WTC11 (cell line): ENCODE results near the gene REEP3. TPM values are rescaled to one million over a fixed set of nuclear protein-coding genes. Genes with fewer than 3 reads are reported as not detected.

Source experiments
- ATAC-seq: fragments of 200-7000 bp; cut with Tn5 transposase; 2 replicates; pipeline ENCODE4 v1.10.0; 2021; ENCODE audit warnings: mild to moderate bottlenecking, moderate library complexity
- CTCF ChIA-PET: fragments of 300-600 bp; sonication (Branson Sonifier 250); formaldehyde crosslinking; loops from one replicate; lab custom pipeline; 2021; ENCODE audit warnings: antibody characterized with exemption; lab: Charles Lee
- POLR2A ChIA-PET: fragments of 350-600 bp; sonication (Branson Sonifier 250); formaldehyde crosslinking; loops from one replicate; lab custom pipeline; 2021; ENCODE audit warnings: antibody characterized with exemption; lab: Charles Lee
- DNase-seq: peaks from one replicate; pipeline ENCODE4 v3.0.0; 2021; ENCODE audit warnings: low spot score
- H3K27ac Mint-ChIP-seq: 2 replicates; pipeline ENCODE4 v1.8.0; 2021; ENCODE audit warnings: mixed read lengths
- H3K27me3 Mint-ChIP-seq: 2 replicates; pipeline ENCODE4 v1.8.0; 2021; ENCODE audit warnings: low read depth, mild to moderate bottlenecking, moderate library complexity, mixed read lengths
- H3K36me3 Mint-ChIP-seq: 2 replicates; pipeline ENCODE4 v1.8.0; 2021; ENCODE audit warnings: mixed read lengths
- H3K4me1 Mint-ChIP-seq: 2 replicates; pipeline ENCODE4 v1.8.0; 2022; ENCODE audit warnings: mixed read lengths
- H3K4me3 Mint-ChIP-seq: 2 replicates; pipeline ENCODE4 v1.8.0; 2021; ENCODE audit warnings: mild to moderate bottlenecking, moderate library complexity, mixed read lengths
- H3K9me3 Mint-ChIP-seq: 2 replicates; pipeline ENCODE4 v1.8.0; 2021; ENCODE audit warnings: mixed read lengths
- ELF4 ChIP-seq: sonication (generic); formaldehyde crosslinking; IDR thresholded peaks from 2 replicates; pipeline ENCODE4 v1.8.1; 2022; ENCODE audit warnings: low read depth, mild to moderate bottlenecking, moderate library complexity, missing genetic modification reagents
- EMX1 ChIP-seq: fragments of 250-450 bp; sonication (Bioruptor Pico); IDR thresholded peaks from 2 replicates; pipeline ENCODE4 v1.8.0; 2021; ENCODE audit warnings: mild to moderate bottlenecking
- ERG ChIP-seq: fragments of 250-450 bp; sonication (Bioruptor Pico); IDR thresholded peaks from 2 replicates; pipeline ENCODE4 v1.8.0; 2021; ENCODE audit warnings: mild to moderate bottlenecking
- ETV6 ChIP-seq: sonication (generic); formaldehyde crosslinking; IDR thresholded peaks from 2 replicates; pipeline ENCODE4 v1.8.1; 2022; ENCODE audit warnings: mild to moderate bottlenecking, missing genetic modification reagents
- FOXK1 ChIP-seq: sonication (generic); formaldehyde crosslinking; IDR thresholded peaks from 2 replicates; pipeline ENCODE4 v1.8.0; 2022; ENCODE audit warnings: mild to moderate bottlenecking, moderate library complexity, missing genetic modification reagents
- FOXP4 ChIP-seq: sonication (generic); formaldehyde crosslinking; IDR thresholded peaks from 2 replicates; pipeline ENCODE4 v1.8.0; 2022; ENCODE audit warnings: mild to moderate bottlenecking, missing genetic modification reagents
- GTF2I ChIP-seq: fragments of 250-450 bp; sonication (Bioruptor Pico); conservative IDR thresholded peaks from 2 replicates; pipeline ENCODE4 v1.4.0; 2021; ENCODE audit warnings: mild to moderate bottlenecking
- HMGA2 ChIP-seq: fragments of 250-450 bp; sonication (Bioruptor Pico); IDR thresholded peaks from 2 replicates; pipeline ENCODE4 v1.4.0; 2021; ENCODE audit warnings: mild to moderate bottlenecking, moderate library complexity
- IRF1 ChIP-seq: sonication (generic); formaldehyde crosslinking; IDR thresholded peaks from 2 replicates; pipeline ENCODE4 v1.8.0; 2023; ENCODE audit warnings: missing genetic modification reagents
- JAZF1 ChIP-seq: fragments of 250-450 bp; sonication (Bioruptor Pico); IDR thresholded peaks from 2 replicates; pipeline ENCODE4 v1.9.0; 2021; ENCODE audit warnings: moderate library complexity, mild to moderate bottlenecking, inconsistent platforms
- MXD4 ChIP-seq: fragments of 250-450 bp; sonication (Bioruptor Pico); IDR thresholded peaks from 2 replicates; pipeline ENCODE4 v1.8.0; 2021; ENCODE audit warnings: mild to moderate bottlenecking, moderate library complexity, borderline replicate concordance
- MYBL2 ChIP-seq: sonication (generic); formaldehyde crosslinking; IDR thresholded peaks from 2 replicates; pipeline ENCODE4 v1.8.1; 2023; ENCODE audit warnings: mild to moderate bottlenecking, moderate library complexity, missing genetic modification reagents
- NR2C2 ChIP-seq: sonication (generic); formaldehyde crosslinking; IDR thresholded peaks from 2 replicates; pipeline ENCODE4 v1.8.0; 2022; ENCODE audit warnings: mild to moderate bottlenecking, missing genetic modification reagents
- SMAD4 ChIP-seq: sonication (generic); formaldehyde crosslinking; IDR thresholded peaks from 2 replicates; pipeline ENCODE4 v1.8.0; 2022; ENCODE audit warnings: mild to moderate bottlenecking, missing genetic modification reagents
- SP1 ChIP-seq: sonication (generic); formaldehyde crosslinking; conservative IDR thresholded peaks from 2 replicates; pipeline ENCODE4 v1.8.1; 2022; ENCODE audit warnings: missing genetic modification reagents
- TCF7 ChIP-seq: sonication (generic); formaldehyde crosslinking; IDR thresholded peaks from 2 replicates; pipeline ENCODE4 v1.8.0; 2022; ENCODE audit warnings: mild to moderate bottlenecking, low read depth, missing genetic modification reagents, moderate library complexity
- TEAD1 ChIP-seq: sonication (generic); formaldehyde crosslinking; IDR thresholded peaks from 2 replicates; pipeline ENCODE4 v1.8.0; 2022; ENCODE audit warnings: mild to moderate bottlenecking, missing genetic modification reagents
- USF2 ChIP-seq: sonication (generic); formaldehyde crosslinking; IDR thresholded peaks from 2 replicates; pipeline ENCODE4 v1.8.1; 2023; ENCODE audit warnings: mild to moderate bottlenecking, missing genetic modification reagents, moderate library complexity
- ZMAT4 ChIP-seq: fragments of 250-450 bp; sonication (Bioruptor Pico); IDR thresholded peaks from 2 replicates; pipeline ENCODE4 v1.9.0; 2021; ENCODE audit warnings: mild to moderate bottlenecking
- total RNA-seq: library from RNA; stranded (reverse); gene quantifications from 3 replicates; pipeline ENCODE4 v1.2.3, GENCODE V29; 2021
- TF ChIP-seq, protein P1 (sequence below): sonication (generic); formaldehyde crosslinking; IDR thresholded peaks from 2 replicates; pipeline ENCODE4 v1.8.1; 2022; ENCODE audit warnings: missing genetic modification reagents, borderline replicate concordance
- TF ChIP-seq, protein P2 (sequence below): sonication (generic); formaldehyde crosslinking; IDR thresholded peaks from 2 replicates; pipeline ENCODE4 v1.8.1; 2023; ENCODE audit warnings: mild to moderate bottlenecking, missing genetic modification reagents, borderline replicate concordance

REEP3 gene
- total RNA-seq, 1 experiment from 2014 or later, result 18.5 TPM

- TF ChIP-seq, protein P1, sequence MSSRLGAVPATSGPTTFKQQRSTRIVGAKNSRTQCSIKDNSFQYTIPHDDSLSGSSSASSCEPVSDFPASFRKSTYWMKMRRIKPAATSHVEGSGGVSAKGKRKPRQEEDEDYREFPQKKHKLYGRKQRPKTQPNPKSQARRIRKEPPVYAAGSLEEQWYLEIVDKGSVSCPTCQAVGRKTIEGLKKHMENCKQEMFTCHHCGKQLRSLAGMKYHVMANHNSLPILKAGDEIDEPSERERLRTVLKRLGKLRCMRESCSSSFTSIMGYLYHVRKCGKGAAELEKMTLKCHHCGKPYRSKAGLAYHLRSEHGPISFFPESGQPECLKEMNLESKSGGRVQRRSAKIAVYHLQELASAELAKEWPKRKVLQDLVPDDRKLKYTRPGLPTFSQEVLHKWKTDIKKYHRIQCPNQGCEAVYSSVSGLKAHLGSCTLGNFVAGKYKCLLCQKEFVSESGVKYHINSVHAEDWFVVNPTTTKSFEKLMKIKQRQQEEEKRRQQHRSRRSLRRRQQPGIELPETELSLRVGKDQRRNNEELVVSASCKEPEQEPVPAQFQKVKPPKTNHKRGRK (CRISPR knock-in tag), result no peak
- TF ChIP-seq ERG (CRISPR knock-in tag) (no peak), HMGA2 (CRISPR knock-in tag) (no peak), TEAD1 (CRISPR knock-in tag) (no peak), NR2C2 (no peak), ETV6 (no peak), FOXP4 (CRISPR knock-in tag) (no peak), FOXK1 (CRISPR knock-in tag) (no peak), ZMAT4 (CRISPR knock-in tag) (no peak), MXD4 (CRISPR knock-in tag) (no peak), TCF7 (no peak)
Observed at GRCh38 chr10:63614371-63614891, 93.2 kb downstream of the REEP3 start (continued).

DNA sequence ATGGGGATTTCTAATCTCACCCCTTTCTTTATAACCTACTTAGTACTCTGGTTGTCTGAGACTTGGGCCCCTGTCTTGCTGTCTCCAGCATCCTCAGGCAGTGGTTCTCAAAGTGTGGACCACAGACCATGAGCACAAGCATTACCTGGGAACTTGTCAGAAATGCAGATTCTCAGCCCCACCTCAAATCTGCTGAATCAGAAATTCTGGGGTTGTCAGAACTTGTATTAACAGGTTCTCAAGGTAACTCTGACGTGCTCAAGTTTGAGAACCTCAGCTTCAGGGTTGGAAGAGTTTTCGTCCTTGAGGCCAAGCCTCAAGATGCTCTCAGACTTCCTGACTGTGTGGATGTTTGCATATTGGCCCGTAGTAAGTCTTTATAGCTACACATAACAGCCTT, 97.4 kb downstream of the REEP3 start:
- no peak for ATAC-seq
- Mint-ChIP-seq H3K9me3 (no peaks in the 10 kb centered on the region), H3K27me3 (no peaks in the 10 kb centered on the region), H3K4me3 (no peak overlapping the region), H3K4me1 (peaks cover 15% of the 10 kb centered on the region), H3K36me3 (peaks cover 5% of the 10 kb centered on the region; the same call in 1 of the 2 replicates), H3K27ac (no peak overlapping the region)
- ChIA-PET POLR2A (no interaction called here), CTCF (interaction anchor here (0.7 kb wide), 1 partner anchor 111 kb away, joined by 5 read pairs; no protein-coding TSS in a partner anchor)
- DNase-seq, result no peak
- TF ChIP-seq FOXP4 (CRISPR knock-in tag), result no peak
- TF ChIP-seq, protein P2, sequence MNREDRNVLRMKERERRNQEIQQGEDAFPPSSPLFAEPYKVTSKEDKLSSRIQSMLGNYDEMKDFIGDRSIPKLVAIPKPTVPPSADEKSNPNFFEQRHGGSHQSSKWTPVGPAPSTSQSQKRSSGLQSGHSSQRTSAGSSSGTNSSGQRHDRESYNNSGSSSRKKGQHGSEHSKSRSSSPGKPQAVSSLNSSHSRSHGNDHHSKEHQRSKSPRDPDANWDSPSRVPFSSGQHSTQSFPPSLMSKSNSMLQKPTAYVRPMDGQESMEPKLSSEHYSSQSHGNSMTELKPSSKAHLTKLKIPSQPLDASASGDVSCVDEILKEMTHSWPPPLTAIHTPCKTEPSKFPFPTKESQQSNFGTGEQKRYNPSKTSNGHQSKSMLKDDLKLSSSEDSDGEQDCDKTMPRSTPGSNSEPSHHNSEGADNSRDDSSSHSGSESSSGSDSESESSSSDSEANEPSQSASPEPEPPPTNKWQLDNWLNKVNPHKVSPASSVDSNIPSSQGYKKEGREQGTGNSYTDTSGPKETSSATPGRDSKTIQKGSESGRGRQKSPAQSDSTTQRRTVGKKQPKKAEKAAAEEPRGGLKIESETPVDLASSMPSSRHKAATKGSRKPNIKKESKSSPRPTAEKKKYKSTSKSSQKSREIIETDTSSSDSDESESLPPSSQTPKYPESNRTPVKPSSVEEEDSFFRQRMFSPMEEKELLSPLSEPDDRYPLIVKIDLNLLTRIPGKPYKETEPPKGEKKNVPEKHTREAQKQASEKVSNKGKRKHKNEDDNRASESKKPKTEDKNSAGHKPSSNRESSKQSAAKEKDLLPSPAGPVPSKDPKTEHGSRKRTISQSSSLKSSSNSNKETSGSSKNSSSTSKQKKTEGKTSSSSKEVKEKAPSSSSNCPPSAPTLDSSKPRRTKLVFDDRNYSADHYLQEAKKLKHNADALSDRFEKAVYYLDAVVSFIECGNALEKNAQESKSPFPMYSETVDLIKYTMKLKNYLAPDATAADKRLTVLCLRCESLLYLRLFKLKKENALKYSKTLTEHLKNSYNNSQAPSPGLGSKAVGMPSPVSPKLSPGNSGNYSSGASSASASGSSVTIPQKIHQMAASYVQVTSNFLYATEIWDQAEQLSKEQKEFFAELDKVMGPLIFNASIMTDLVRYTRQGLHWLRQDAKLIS (CRISPR knock-in tag), result no peak
- TF ChIP-seq SP1 (CRISPR knock-in tag), result no peak
- no peak for TF ChIP-seq MYBL2
- no peak for TF ChIP-seq GTF2I (CRISPR knock-in tag)
- TF ChIP-seq USF2 (CRISPR knock-in tag), result no peak
- TF ChIP-seq EMX1, result no peak
- TF ChIP-seq SMAD4, result no peak
- TF ChIP-seq FOXK1 (CRISPR knock-in tag), result no peak
- TF ChIP-seq JAZF1 (CRISPR knock-in tag), result no peak
- no peak for TF ChIP-seq IRF1 (CRISPR knock-in tag)
- TF ChIP-seq HMGA2 (CRISPR knock-in tag), result no peak
- no peak for TF ChIP-seq ELF4 (CRISPR knock-in tag)
